Measurements from ENCODE around the gene ABT1.

DNA sequence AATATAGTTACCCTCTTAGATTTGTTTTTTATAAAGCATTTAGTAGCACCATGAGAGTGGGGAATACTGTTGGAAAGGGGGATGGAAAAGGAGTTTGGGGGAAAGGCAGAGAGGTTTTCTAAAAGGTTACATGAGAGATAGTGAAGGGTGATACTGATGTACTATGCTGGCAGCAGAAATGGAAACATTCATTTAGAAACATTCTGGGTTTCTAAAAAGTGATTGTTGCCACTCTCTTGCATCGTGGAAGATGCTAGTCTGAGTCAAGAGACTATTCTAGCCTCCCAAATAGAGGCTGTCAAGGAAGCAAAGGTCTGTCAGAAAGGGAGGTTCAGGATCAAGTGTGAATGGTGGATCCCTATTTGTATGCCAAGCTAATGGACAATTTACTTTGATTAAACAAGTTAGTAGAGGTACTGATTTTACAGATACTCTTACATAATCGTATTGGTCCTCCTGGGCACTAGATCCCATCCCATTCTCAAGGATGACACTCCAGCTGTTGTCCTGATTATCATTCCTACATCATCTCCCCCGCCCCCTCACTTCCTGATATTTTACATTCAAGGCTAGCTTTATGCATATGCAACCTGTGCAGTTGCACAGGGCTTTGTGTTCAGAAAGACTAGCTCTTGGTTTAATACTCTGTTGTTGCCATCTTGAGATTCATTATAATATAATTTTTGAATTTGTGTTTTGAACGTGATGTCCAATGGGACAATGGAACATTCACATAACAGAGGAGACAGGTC, 15.4 kb upstream of the ABT1 start:
- TF ChIP-seq, protein P1, sequence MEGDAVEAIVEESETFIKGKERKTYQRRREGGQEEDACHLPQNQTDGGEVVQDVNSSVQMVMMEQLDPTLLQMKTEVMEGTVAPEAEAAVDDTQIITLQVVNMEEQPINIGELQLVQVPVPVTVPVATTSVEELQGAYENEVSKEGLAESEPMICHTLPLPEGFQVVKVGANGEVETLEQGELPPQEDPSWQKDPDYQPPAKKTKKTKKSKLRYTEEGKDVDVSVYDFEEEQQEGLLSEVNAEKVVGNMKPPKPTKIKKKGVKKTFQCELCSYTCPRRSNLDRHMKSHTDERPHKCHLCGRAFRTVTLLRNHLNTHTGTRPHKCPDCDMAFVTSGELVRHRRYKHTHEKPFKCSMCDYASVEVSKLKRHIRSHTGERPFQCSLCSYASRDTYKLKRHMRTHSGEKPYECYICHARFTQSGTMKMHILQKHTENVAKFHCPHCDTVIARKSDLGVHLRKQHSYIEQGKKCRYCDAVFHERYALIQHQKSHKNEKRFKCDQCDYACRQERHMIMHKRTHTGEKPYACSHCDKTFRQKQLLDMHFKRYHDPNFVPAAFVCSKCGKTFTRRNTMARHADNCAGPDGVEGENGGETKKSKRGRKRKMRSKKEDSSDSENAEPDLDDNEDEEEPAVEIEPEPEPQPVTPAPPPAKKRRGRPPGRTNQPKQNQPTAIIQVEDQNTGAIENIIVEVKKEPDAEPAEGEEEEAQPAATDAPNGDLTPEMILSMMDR (conservative IDR thresholded peaks at IDR 0.05 in 1 of 2, IDR thresholded peaks at IDR 0.05 in 1 of 2; ENCODE audit: extremely low read depth in 1 of 2, insufficient read depth in 1 of 2, low read depth in 1 of 2, low read length in 2 of 2) = no peak
- no peak for TF ChIP-seq EZH2 (IDR thresholded peaks at IDR 0.05; ENCODE audit: borderline replicate concordance, low read length)
